IPS-NIHi11 (cell line): ENCODE results near the gene ACVRL1.
"Not testable (repeated sequence)": the region's sequence is repeated elsewhere in the genome, so short reads cannot be mapped to it uniquely, and the experiment has no call there.

ENCODE experiments used
- DNase-seq: peaks from one replicate; pipeline ENCODE4 v3.0.0; 2012; ENCODE audit warnings: mixed read lengths, low spot score

Gene ACVRL1

DNA sequence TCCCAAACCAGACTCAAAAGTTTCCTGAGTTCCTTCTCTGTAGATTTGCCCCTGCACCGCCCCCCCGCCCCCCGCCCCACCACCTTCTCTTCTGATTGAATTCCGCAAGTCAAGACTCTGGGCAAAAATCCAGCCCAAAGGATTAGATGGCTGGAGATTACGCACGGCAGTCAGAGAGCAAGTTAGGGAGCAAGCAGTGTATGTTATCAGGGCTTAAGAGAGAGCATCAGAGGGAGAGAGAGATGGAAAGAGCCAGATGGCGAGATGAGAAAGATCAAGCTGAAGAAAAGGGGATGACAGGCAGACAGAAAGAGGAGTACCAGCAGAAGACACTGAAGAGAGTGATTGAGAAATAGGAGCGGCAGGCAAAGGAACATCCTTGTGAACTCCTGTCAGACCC lies 33.3 kb upstream of the ACVRL1 start:
- DNase-seq, result no peak

DNA sequence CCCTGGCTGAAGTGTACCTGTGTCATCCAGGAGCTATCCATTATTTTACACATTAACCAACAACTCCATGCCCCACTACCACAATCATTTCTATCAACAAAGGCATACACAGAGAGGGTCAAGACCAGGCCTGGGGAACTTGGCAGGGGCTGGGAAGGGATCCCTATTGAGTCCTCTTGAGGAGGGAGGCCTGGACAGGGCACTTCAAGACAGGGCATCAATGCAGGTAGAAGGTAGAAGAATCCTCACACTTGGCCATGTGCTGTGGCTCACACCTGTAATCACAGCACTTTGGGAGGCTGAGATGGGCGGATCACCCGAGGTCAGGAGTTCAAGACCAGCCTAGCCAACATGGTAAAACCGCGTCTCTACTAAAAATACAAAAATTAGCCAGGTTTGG lies 32.8 kb upstream of the ACVRL1 start:
- no peak for DNase-seq

DNA sequence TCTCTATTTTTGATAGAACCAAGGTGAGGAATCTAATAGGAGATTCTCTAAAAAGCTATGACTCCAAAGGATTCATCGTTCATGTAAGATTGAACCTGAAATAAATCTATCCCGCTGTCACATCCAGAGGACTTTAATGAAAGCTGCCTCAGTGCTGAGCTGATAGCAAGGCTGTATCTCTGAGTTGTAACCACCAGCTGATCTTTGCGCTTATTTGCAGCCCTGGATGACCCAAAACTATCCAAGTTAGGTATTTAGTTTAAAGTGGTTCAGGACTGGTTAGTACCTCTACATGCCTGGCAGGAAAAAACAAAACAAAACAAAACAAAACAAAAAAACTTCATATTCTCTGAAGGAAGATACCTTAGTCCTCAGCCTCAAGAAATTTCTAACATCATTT lies 28.2 kb upstream of the ACVRL1 start:
- DNase-seq, result no peak

DNA sequence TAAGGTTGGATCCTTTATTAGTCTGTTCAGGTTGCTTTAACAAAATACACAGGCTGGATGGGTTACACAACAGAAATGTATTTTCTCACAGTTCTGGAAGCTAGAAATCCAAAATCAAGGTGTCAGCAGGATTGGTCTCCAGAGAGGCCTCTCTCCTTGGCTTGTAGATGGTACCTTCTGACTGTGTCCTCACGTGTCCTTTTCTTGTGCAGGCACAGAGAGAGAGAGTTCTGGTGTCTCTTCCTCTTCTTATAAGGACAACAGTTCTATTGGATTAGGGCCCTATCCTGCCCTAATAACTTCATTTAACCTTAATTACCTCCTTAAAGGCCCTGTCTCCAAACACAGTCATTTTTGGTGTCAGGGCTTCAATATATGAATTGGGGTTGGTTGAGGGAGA lies 24.0 kb upstream of the ACVRL1 start:
- DNase-seq, result no peak

DNA sequence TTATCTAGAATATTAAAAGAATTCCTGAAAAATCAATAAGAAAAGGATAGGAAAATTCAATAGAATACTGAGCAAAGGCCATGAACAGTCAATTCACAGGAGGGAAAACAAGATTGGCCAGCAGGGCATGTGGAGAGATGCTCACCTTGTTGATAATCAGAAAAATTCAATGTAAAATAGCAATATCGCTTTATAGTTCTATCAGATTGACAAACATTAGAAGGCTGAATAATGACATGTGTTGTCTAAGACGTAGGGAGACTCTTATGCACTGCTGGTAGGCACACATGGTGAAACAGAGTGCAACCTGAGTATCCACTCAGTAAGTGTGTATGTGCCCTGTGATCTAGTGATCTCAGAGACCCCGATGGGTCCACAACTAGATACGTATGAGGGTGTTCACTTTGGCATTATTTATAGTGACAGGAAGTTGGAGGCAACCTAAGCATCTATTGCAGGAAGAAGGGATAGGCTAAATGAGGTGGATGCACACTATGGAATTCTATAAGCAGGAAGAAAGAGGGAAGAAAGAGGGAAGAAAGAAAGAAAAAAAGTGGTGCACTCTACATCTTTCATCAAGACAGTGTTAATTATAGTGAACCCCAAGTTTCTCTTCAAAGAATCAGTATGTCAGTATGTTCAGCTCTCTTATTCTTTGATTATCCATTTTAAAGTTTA lies 23.2 kb upstream of the ACVRL1 start:
- DNase-seq, result no peak

DNA sequence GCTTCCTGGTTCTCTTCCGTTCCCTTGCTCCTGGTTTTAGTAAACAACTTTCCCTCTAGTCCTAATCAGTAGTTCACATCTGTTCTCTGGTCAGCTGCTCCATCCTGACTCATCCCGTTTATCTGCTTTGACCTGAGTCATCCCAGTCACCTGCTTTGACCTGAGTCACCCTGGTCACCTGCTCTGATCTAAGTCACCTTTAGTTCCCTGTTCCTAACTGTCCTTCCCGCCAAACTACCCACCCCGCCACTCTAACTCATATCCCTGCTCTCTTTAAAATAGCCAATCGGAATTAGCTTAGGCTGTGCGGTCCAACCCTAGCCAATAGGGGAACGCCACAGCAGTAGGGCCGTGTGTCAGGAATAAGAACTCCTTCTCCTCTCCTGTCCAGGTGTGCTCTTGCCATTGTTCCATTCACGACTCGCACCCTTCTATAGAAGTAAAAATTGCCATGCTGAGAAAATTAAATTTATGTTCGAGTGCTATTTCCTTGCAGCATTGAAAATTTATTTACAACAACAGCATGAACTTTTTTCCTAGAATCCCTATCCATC lies 22.6 kb upstream of the ACVRL1 start:
- DNase-seq, result no peak

DNA sequence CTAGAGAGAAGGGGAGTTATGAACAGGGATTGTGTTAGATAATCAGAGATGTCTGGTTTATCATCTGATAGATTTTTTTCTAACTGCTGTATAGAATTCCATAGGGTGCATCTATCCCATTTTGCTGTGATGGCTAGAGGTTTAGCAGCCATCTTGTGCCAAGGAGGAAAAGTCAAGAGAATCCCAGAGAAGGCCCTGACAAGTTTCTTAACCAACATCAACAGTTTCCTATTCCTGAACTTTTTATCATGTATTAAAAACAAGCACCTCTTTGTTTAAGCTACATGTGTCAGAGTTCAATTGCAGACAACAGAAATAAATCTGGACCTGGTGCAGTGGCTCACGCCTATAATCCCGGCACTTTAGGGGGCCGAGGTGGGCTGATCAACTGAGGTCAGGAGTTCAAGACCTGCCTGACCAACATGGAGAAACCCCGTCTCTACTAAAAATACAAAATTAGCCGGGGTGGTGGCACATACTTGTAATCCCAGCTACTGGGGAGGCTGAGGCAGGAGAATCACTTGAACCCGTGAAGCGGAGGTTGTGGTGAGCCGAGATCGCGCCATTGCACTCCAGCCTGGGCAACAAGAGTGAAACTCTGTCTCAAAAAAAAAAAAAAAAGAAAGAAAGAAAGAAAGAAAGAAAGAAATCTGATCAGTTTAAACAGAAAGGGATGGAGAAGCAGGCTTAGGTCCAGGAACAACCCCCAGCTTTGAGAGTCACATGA lies 21.8 kb upstream of the ACVRL1 start:
- DNase-seq, result not testable (repeated sequence)

DNA sequence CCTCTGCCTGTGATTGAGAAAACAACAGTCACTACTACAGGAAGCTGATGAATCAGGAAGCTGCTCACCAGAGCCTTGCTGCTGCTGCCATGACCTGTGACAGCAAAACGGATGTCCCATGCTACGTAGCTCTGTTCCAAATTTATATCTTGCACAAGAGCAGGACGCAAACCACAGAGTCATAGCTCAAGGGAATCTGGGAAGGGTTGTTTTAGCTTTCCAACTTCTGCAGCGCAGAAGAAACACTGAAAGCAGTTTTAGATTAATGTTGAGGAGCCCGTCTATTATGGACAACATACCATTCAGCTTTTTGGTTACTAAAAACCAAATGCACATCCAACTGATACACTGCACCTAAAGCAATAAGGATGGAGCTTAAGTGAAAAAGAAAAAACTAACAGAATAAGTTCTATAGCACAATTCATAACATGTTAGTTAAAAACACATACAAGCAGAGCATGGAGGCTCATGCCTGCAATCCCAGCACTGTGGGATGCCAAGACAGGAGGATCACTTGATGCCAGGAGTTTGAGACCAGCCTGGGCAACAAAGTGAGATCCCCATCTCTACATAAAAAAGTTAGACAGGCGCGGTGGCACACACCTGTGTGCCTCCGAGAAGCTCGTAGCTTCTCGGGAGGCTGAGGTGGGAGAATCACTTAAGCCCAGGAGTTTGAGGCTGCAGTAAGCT lies 21.1 kb upstream of the ACVRL1 start:
- DNase-seq, result no peak

DNA sequence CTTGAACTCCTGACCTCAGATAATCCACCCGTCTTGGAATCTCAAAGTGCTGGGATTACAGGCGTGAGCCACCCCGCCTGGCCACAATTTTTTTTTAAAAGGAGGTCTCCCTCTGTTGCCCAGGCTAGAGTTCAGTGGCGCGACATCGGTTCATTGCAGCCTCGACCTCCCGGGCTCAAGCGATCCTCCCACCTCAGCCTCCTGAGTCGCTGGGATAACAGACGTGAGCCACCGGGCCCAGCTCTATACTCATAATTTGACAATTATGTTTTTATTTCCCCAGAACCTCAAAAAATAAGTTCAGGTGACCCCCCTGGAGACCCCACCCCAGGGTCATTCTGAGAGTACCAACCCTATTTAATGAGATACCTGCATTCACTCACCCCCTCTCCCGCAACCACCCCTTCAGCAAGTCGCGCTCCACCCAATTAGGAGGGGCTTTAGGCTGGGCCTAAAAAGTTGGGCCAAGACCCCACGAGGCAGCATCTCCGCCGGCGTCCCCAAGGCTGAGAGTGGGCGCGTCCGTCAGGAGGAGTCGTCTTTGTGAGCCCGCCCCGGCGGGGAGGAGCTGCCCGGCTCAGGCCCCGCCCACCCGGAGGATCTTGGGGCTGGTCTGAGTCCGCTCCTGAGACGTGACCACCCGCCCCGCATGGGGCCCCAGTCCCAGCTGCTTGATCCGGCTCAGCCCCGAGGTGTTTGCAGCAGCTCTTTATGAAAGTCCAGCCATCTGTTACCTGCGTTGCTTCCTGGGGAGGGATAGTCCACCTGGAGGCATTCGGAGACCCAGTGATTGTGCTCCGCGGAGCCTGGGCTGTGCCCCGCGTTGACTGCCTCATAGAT lies 19.6 kb upstream of the ACVRL1 start, which contains the start of gene ANKRD33:
Gene ANKRD33, plus strand, starts transcription at position 628 of the 840 bp plus-strand sequence. Its CDS starts 84 bp downstream, at position 712.
- peak; percentile 96 for DNase-seq

DNA sequence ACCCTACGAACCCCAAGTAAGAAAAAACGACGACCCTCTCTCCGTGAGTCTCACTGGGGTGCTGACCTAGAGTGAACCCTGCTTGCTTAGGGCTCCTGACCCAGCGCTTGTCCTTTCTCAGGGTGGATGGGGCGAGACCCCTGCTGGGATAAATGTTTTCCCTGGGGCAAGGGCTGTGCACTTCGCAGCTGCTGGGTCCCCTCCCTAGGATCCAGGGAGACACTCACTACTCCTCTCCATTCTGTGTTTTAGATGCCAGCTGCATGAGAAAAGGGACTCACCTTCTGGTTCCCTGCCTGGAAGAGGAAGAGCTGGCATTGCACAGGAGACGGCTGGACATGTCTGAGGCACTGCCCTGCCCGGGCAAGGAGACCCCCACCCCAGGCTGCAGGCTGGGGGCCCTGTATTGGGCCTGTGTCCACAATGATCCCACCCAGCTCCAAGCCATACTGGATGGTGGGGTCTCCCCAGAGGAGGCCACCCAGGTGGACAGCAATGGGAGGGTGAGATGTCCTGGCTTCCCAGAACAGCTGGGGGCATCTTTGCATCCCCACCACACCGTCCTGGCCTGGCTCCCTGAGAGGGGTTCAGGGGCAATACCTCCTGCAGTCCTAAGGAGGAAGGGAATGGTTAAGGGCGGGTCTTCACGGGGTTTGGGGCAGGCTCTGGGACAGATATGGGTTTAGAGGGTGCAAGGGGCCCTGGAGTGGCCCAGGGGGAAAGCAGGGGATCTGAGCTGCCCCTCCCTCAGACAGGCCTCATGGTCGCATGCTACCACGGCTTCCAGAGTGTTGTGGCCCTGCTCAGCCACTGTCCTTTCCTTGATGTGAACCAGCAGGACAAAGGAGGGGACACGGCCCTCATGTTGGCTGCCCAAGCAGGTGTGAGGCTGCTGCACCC lies 18.7 kb upstream of the ACVRL1 start:
- no peak for DNase-seq

DNA sequence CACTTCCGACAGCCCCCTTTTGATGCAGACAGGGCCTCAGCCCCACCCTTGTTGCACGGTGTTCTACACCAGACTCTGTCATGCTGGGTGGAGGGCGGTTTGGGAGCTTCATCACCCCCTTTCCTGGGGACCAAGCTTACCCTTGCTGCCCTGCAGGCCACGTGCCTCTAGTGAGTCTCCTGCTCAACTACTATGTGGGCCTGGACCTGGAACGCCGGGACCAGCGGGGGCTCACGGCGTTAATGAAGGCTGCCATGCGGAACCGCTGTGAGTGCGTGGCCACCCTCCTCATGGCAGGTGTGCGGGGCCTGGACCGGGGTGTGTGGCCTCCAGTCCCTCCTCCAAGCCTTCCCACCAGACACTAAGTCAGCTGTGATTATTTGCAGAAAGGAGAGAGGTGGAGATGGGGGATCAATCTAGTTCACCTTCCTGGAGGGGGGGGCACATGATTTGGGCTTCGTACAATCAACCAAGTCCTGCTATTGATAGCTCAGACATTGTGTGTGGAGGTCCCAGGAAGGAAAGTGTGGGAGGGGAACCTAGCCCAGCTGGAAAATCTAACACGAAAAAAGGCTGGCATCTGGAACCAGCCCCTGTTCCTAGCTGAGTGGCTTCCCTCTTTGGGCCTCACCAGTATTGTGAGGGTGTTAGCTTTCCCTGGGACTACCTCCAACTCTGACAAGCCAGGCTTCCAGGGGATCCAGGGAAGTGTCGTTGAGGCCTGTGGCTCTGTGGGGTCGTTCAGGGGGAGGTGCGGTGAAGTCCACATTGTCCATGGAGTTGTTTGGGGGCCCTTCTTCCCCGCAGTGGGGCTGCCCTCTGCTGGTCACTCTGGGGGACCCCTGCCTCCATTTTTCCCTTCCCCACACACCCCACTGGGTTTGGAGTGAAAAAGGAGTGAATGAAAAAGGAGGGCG lies 17.8 kb upstream of the ACVRL1 start:
- DNase-seq, result no peak

DNA sequence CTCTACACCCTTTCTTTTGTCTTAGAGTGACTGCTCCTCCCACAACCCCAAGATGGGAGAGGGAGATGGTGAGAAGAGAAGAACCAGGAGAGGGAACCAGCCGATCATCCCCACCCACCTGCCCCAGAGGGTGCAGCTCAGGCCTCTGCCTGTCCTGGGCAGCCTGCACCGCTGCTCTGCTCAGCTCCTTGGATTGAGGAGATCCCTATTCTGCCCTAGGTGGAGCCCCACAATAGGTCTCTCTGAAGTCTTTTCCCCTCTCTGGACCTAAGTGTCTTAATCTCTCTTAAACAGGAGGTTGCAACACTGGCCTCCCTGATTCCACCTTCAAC lies 17.2 kb upstream of the ACVRL1 start:
- no peak for DNase-seq

DNA sequence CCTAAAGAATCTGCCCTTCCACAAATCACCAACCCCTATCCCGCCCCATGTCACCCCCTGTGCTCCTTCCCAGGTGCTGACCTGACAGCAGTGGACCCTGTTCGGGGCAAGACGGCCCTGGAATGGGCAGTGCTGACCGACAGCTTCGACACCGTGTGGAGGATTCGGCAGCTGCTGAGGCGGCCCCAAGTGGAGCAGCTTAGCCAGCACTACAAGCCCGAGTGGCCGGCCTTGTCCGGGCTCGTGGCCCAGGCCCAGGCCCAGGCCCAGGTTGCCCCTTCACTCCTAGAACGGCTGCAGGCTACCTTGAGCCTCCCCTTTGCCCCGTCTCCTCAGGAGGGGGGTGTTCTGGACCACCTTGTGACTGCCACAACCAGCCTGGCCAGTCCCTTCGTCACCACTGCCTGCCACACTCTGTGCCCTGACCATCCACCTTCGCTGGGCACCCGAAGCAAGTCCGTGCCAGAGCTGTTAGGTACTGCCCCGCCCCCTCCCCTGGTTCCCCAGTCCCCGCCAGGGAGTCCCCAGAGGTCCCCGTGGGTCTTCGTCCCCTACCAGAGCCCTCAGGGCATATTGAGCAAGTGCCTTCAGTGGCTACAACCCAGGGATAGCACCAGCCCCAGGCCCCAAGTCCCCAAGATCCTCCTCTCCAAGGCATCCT lies 16.7 kb upstream of the ACVRL1 start:
- no peak for DNase-seq

DNA sequence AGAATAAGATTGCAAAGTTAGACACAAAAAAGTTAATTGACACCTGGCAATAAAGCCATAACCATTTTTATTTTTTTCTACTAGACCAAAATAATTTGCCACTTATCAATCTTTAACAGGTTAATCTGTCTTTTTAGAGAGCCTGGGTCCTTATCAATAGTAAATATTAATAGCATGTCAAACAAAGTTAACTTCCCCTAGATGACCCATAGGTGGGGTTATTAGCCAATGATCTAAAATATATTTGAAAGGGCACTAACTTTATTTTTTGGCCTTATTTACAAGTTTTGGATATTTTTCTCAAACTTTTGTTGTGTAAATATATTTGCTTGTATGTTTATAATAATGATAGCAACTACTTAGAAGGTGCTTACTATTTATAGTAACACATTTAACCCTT lies 15.5 kb upstream of the ACVRL1 start:
- no peak for DNase-seq

DNA sequence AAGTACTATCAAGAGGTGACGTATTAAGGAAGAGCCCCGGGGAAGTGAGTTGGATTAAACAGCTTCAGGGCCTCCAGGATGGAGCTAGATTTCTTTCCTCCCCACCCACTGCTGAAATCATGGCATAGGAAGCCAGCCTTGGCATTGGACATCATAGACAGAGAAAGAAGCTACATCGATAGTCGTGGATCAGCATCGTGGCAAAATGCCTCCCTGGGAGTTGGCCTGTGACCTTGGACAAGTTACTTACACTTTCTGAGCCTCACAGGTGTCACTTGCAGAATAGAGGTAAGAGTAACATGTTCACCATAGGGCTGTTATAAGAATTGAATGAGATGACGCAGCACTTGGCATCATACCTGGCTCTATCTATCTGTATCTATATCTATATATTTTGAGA lies 13.5 kb upstream of the ACVRL1 start:
- no peak for DNase-seq

DNA sequence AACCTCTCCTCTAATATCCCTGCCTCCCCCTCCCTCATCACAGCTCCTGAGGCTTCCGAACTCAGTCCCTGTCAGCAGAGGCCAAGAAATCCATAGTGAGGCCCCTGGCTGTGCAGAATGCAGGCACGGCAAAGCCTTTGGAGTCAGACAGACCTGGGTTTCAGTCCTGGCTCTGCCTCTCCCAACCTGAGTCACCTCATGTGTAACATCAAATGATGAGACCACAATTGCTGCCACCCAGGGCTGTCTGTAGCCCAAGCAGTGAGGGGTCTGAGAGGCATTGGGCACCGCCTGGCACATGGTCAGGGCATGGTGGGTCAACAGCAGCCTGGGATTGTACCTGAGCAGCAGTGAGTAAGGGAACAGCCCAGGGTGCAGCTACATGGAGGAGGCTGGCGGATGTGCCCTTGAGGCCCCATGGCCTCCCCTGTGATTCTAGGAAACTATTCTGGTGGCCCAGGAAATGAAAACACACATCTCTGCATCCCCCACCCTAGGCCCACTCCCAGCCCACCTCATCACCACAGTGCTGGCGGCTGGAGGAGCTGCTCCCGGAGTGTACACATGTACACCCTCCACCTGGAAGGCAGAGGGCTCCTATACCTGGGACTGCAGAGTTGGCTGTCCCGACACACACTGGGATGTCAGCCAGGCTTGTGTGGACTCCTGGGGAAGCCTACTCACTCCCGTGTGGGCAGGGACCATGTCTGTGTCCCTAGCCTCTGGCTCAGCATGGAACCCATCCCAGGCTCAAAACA lies 11.7 kb upstream of the ACVRL1 start:
- no peak for DNase-seq

DNA sequence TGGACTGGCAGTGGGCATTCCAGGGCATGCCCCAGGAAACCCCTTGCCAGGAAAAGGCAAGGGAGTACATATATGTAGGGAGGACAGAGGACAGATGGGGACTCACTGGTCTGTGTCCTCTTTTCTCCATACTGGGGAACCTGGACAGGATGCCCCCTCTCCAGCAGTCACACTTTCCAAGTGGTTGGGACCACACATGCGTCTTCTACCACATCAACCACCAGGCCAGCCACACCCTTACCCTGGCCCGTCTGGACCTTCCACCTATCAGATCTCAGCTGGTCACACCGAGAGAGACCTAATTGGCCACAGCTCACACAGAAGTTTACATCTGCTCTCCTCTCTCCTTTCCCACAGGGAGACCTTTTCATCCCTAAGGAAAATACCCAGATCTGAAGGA lies 11.1 kb upstream of the ACVRL1 start:
- DNase-seq, result no peak

DNA sequence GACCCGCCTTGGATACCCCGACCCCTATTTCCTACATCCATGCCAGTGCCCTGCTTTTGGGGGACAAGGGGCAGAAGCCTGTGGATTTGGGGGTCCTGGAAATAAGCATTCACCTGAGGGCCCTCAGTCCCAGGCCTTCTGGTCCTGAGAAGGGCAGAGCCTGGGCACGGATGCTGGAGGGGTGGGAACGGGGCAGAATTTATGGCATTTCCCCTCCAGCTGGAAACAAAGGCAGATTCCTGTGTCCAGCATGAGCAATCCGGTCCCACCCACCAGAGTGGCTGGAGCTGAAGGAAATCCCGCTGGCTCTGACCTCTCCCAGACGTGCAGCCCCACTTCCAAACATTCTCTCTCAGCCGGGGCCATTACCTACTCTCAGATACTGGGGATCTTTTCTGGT lies 10.1 kb upstream of the ACVRL1 start:
- no peak for DNase-seq

DNA sequence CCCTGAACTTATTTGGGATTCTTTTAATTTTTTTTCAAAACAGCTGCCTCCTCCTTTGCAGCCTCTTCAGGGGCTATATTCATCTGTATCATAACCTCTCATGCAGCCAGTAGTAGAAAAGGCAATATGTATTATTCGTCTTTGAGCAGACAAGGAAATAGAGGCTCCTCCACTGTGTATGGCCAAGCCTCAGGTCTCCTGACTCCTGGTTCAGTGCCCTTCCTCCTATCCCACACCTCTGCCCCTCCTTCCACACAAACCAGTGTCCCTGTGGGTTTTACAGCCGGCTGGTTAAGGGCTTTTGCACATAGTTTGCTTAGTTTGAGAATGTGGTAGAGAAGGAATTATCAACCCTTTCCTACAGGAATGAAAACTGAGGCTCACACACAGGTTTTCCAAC lies 8.8 kb upstream of the ACVRL1 start:
- no peak for DNase-seq
